HG02840 (cell line): Measurements from ENCODE around the gene LPAR1.
"Not testable (repeated sequence)": the region's sequence is repeated elsewhere in the genome, so short reads cannot be mapped to it uniquely, and the experiment has no call there.

Experiments used
- ATAC-seq: cut with Tn5 transposase; IDR thresholded peaks from one replicate; pipeline ENCODE4 v1.9.1; 2021; ENCODE audit warnings: mild to moderate bottlenecking, moderate library complexity, moderate number of reproducible peaks; ENCODE audit not compliant: unreplicated experiment, low FRiP score

LPAR1 gene

GRCh38 chr9:111038331-111039230, at the start of gene LPAR1:
LPAR1 (minus strand) TSS chr9:111038470; CDS start chr9:110972117, 66,353 bp downstream.
- no peak for ATAC-seq

GRCh38 chr9:111078391-111079038, 40.2 kb upstream of the LPAR1 start:
- ATAC-seq, result no peak

GRCh38 chr9:111076519-111076918, 38.2 kb upstream of the LPAR1 start:
- no peak for ATAC-seq

- ATAC-seq, result no peak
These were observed 37.8 kb upstream of the LPAR1 start for GRCh38 chr9:111076042-111076441.

GRCh38 chr9:111074395-111074794, 36.1 kb upstream of the LPAR1 start:
- ATAC-seq, result no peak

GRCh38 chr9:111069183-111069582, 30.9 kb upstream of the LPAR1 start:
- no peak for ATAC-seq

GRCh38 chr9:111068771-111069170, 30.5 kb upstream of the LPAR1 start:
- ATAC-seq, result no peak

GRCh38 chr9:111068383-111068730, 30.1 kb upstream of the LPAR1 start:
- ATAC-seq, result no peak

GRCh38 chr9:111066468-111066867, 28.2 kb upstream of the LPAR1 start:
- no peak for ATAC-seq

- no peak for ATAC-seq
These were observed 27.1 kb upstream of the LPAR1 start for GRCh38 chr9:111065414-111065813.

GRCh38 chr9:111064160-111064837, 26.0 kb upstream of the LPAR1 start:
- no peak for ATAC-seq

- no peak for ATAC-seq
These were observed 25.1 kb upstream of the LPAR1 start for GRCh38 chr9:111063332-111063731.

GRCh38 chr9:111058166-111058565, 19.9 kb upstream of the LPAR1 start:
- ATAC-seq, result no peak

- no peak for ATAC-seq
These were observed 18.3 kb upstream of the LPAR1 start for GRCh38 chr9:111056538-111056937.

GRCh38 chr9:111052791-111053190, 14.5 kb upstream of the LPAR1 start:
- ATAC-seq, result no peak

- no peak for ATAC-seq
These were observed 13.1 kb upstream of the LPAR1 start for GRCh38 chr9:111051400-111051799.

- ATAC-seq, result no peak
These were observed 12.5 kb upstream of the LPAR1 start for GRCh38 chr9:111050819-111051218.

- ATAC-seq, result not testable (repeated sequence)
These were observed 9.0 kb upstream of the LPAR1 start for GRCh38 chr9:111047287-111047686.

GRCh38 chr9:111041902-111042301, 3.6 kb upstream of the LPAR1 start:
- no peak for ATAC-seq

GRCh38 chr9:111040494-111040893, 2.2 kb upstream of the LPAR1 start:
- no peak for ATAC-seq

GRCh38 chr9:111039231-111039906, 1.1 kb upstream of the LPAR1 start:
- no peak for ATAC-seq
